NCI-H146 (cell line): ENCODE data around the gene CYTIP.
"Not testable (repeated sequence)": the region's sequence is repeated elsewhere in the genome, so short reads cannot be mapped to it uniquely, and the experiment has no call there.

Experiments used
- DNase-seq: peaks from one replicate; lab custom pipeline; 2025; lab: John Stamatoyannopoulos, UW

CYTIP gene

GRCh38 chr2:157424374-157424773, 19.5 kb downstream of the CYTIP start:
- no peak for DNase-seq

GRCh38 chr2:157421964-157422363, 21.9 kb downstream of the CYTIP start:
- DNase-seq, result no peak

GRCh38 chr2:157421331-157421944, 22.5 kb downstream of the CYTIP start:
- no peak for DNase-seq

- DNase-seq, result no peak
Observed at GRCh38 chr2:157420771-157421323, 23.0 kb downstream of the CYTIP start.

- no peak for DNase-seq
Observed at GRCh38 chr2:157419031-157419575, 24.8 kb downstream of the CYTIP start.

GRCh38 chr2:157418239-157418641, 25.6 kb downstream of the CYTIP start:
- no peak for DNase-seq

GRCh38 chr2:157415591-157416101, 28.2 kb downstream of the CYTIP start:
- peak; percentile 90 for DNase-seq

GRCh38 chr2:157414050-157414449, 29.8 kb downstream of the CYTIP start:
- no peak for DNase-seq

GRCh38 chr2:157413326-157414035, 30.4 kb downstream of the CYTIP start:
- DNase-seq, result no peak

- DNase-seq, result no peak
Observed at GRCh38 chr2:157411624-157412336, 32.1 kb downstream of the CYTIP start.

- DNase-seq, result not testable (repeated sequence)
Observed at GRCh38 chr2:157405398-157405797, 38.5 kb downstream of the CYTIP start.

GRCh38 chr2:157404363-157404762, 39.5 kb downstream of the CYTIP start:
- no peak for DNase-seq

GRCh38 chr2:157402801-157403485, 40.9 kb downstream of the CYTIP start:
- not testable (repeated sequence) for DNase-seq

- peak; percentile 63 for DNase-seq
Observed at GRCh38 chr2:157395811-157396210, 48.1 kb downstream of the CYTIP start.

GRCh38 chr2:157394928-157395327, 49.0 kb downstream of the CYTIP start:
- DNase-seq, result no peak

- DNase-seq, result no peak
Observed at GRCh38 chr2:157393348-157393747, 50.5 kb downstream of the CYTIP start.

- DNase-seq, result no peak
Observed at GRCh38 chr2:157388827-157389226, 55.1 kb downstream of the CYTIP start.

- no peak for DNase-seq
Observed at GRCh38 chr2:157386747-157387146, 57.1 kb downstream of the CYTIP start.

- no peak for DNase-seq
Observed at GRCh38 chr2:157386247-157386646, 57.6 kb downstream of the CYTIP start.

GRCh38 chr2:157377861-157378260, 66.0 kb downstream of the CYTIP start:
- no peak for DNase-seq

GRCh38 chr2:157376041-157376440, 67.8 kb downstream of the CYTIP start:
- no peak for DNase-seq

GRCh38 chr2:157375384-157375783, 68.5 kb downstream of the CYTIP start:
- no peak for DNase-seq
